ENCODE data around the gene ANP32E. TPM values are rescaled to one million over a fixed set of nuclear protein-coding genes. Genes with fewer than 3 reads are reported as not detected.

Gene ANP32E
- total and polyA plus RNA-seq, 2 of the 8 experiments (the other 6 are each of a cell fraction or from before 2014, with no cell fraction given), result 20.7 to 123 TPM

GRCh38 chr1:150256554-150257341, 20.8 kb upstream of the ANP32E start:
- 5% methylated on average over 14 of the region's 14 CpGs; no CpG with 5 or more reads in 1 of the 2 experiments for WGBS, 2 experiments (ENCODE audit: extremely low coverage in 1 of 2, insufficient coverage in 1 of 2, insufficient read length in 1 of 2, insufficient replicate concordance in 2 of 2, low coverage in 1 of 2, low lambda C conversion rate in 2 of 2, missing lambda C conversion rate in 1 of 2)
- Histone ChIP-seq H2BK12ac (ENCODE audit: low read depth, low read length) (peak overlapping the region; percentile 99), H3K79me2 (ENCODE audit: control insufficient read depth in 1 of 2, insufficient read depth in 2 of 2, low read length in 2 of 2) (peaks cover 4 to 25% of the 10 kb centered on the region in 2 experiments), H3K4me1 (replicated peaks in 1 of 4; ENCODE audit: control insufficient read depth in 3 of 4, insufficient read depth in 4 of 4, low read length in 3 of 4) (peaks cover 0 to 20% (median 14%) of the 10 kb centered on the region in 4 experiments; a peak in 6 of 7 replicates), H2AFZ (ENCODE audit: low read length) (no peak overlapping the region), H3K14ac (ENCODE audit: insufficient read length) (peak overlapping the region; percentile 89), H3K56ac (replicated peaks; ENCODE audit: insufficient read length, low read depth, low read length) (peak overlapping the region; percentile 67), H3K36me3 (ENCODE audit: control insufficient read depth in 2 of 4, insufficient read depth in 4 of 4, low read length in 3 of 4) (peaks cover 2 to 8% (median 4%) of the 10 kb centered on the region in 4 experiments; a peak in 5 of 8 replicates), H3K4ac (replicated peaks; ENCODE audit: insufficient read length, low read depth, low read length) (peak overlapping the region; percentile 95), H3K27ac (ENCODE audit: low read depth, low read length) (peak overlapping the region; percentile 95), H3K4me2 (ENCODE audit: insufficient read depth in 1 of 2, low read depth in 2 of 2, low read length in 2 of 2) (peak overlapping the region; percentile 78 to 99), H3K9ac (replicated peaks in 1 of 4; ENCODE audit: extremely low read depth in 1 of 4, low read depth in 3 of 4, low read length in 3 of 4) (peak overlapping the region in 3 of 4 experiments; percentile 67 to 83 (median 80); a peak in 6 of 7 replicates), H3K18ac (ENCODE audit: extremely low read depth, low read length) (peak overlapping the region; percentile 100), H4K20me1 (replicated peaks in 1 of 2; ENCODE audit: control insufficient read depth in 1 of 2, insufficient read depth in 2 of 2, low read length in 2 of 2) (no peaks in the 10 kb centered on the region), H3K23ac (ENCODE audit: insufficient read length) (no peak overlapping the region), H2AK5ac (ENCODE audit: low read depth, low read length) (peak overlapping the region; percentile 99), H2BK20ac (ENCODE audit: low read length) (peak overlapping the region; percentile 96), H4K8ac (ENCODE audit: extremely low read depth, insufficient read depth, low read length) (peak overlapping the region; percentile 81; the same call in 1 of the 2 replicates), H3K9me3 (ENCODE audit: insufficient read depth in 2 of 2, low read depth in 1 of 2, low read length in 1 of 2) (no peaks in the 10 kb centered on the region), H2BK5ac (ENCODE audit: low read depth, low read length) (peak overlapping the region; percentile 98), H2BK15ac (ENCODE audit: low read length) (peak overlapping the region; percentile 100), H3K79me1 (ENCODE audit: low read depth, low read length) (peaks cover 5% of the 10 kb centered on the region; the same call in 1 of the 2 replicates), H2BK120ac (replicated peaks; ENCODE audit: low read depth, low read length) (peak overlapping the region; percentile 97), H3K23me2 (ENCODE audit: low read depth, low read length) (peaks cover 36% of the 10 kb centered on the region), H3K4me3 (ENCODE audit: extremely low read depth in 1 of 4, insufficient read depth in 2 of 4, low read depth in 3 of 4, low read length in 4 of 4) (peak overlapping the region; percentile 70 to 82 (median 80)), H4K5ac (ENCODE audit: insufficient read length, low read depth, low read length) (peak overlapping the region; percentile 64), H3K27me3 (replicated peaks in 1 of 4; ENCODE audit: control insufficient read depth in 3 of 4, extremely low read depth in 1 of 4, insufficient read depth in 3 of 4, low read length in 3 of 4) (no peaks in the 10 kb centered on the region), H4K91ac (replicated peaks; ENCODE audit: insufficient read length, low read length) (peak overlapping the region; percentile 96)
- CTCF ChIA-PET (ENCODE audit: partially characterized antibody), result interaction anchor here (0.6 to 17.5 kb wide), 16 partner anchors 11 to 276 kb away, joined by 3 to 326 read pairs (median 6); partner anchors contain the start of genes APH1A, C1orf54 and CIART
- DNase-seq (ENCODE audit: low read depth in 1 of 2, low spot score in 2 of 2) (peak in 1 of 2 experiments; percentile 70), FAIRE-seq (no peak)
- TF ChIP-seq KDM4A (IDR thresholded peaks at IDR 0.05; ENCODE audit: low read depth, low read length, severe bottlenecking), result peak; percentile 12
- TF ChIP-seq NANOG (IDR thresholded peaks at IDR 0.05; ENCODE audit: insufficient read depth, low read depth, low read length, poor library complexity, severe bottlenecking), result no peak
- TF ChIP-seq TAF7 (optimal IDR thresholded peaks at IDR 0.05; ENCODE audit: borderline replicate concordance, low read depth, low read length), result no peak
- TF ChIP-seq MAX (IDR thresholded peaks at IDR 0.05), result peak; percentile 70
- TF ChIP-seq CREB1 (IDR thresholded peaks at IDR 0.05), result no peak; the same call in 1 of the 2 replicates
- TF ChIP-seq TAF1 (IDR thresholded peaks at IDR 0.05; ENCODE audit: low read depth, low read length), result peak; percentile 57
- no peak for TF ChIP-seq TCF12 (IDR thresholded peaks at IDR 0.05; ENCODE audit: low read depth, low read length)
- 0 out of 4 replicates have a peak, but pooled peaks of 1 of the 2 experiments have one; percentile 38 for TF ChIP-seq HDAC2 (IDR thresholded peaks at IDR 0.05; ENCODE audit: borderline replicate concordance in 1 of 2, low read depth in 2 of 2, low read length in 2 of 2)
- peak; percentile 92 for TF ChIP-seq POLR2AphosphoS5 (IDR thresholded peaks at IDR 0.05; ENCODE audit: low read depth, low read length)
- peak; percentile 36 to 81 for TF ChIP-seq POLR2A (IDR thresholded peaks at IDR 0.05; ENCODE audit: control extremely low read depth in 1 of 2, low read depth in 2 of 2, low read length in 2 of 2)
- POLR2A ChIA-PET (ENCODE audit: partially characterized antibody), result interaction anchor here (0.5 to 19.4 kb wide), 28 partner anchors 9 to 725 kb away, joined by 3 to 535 read pairs (median 6); partner anchors contain the start of genes ANP32E, ANXA9, APH1A and C1orf54

All from H1 (cell line).